ENCODE measurements around the gene SHBG. TPM values are rescaled to one million over a fixed set of nuclear protein-coding genes. Genes with fewer than 3 reads are reported as not detected.

SHBG gene
- total RNA-seq, 1 donor from 2014 or later, result not detected

DNA sequence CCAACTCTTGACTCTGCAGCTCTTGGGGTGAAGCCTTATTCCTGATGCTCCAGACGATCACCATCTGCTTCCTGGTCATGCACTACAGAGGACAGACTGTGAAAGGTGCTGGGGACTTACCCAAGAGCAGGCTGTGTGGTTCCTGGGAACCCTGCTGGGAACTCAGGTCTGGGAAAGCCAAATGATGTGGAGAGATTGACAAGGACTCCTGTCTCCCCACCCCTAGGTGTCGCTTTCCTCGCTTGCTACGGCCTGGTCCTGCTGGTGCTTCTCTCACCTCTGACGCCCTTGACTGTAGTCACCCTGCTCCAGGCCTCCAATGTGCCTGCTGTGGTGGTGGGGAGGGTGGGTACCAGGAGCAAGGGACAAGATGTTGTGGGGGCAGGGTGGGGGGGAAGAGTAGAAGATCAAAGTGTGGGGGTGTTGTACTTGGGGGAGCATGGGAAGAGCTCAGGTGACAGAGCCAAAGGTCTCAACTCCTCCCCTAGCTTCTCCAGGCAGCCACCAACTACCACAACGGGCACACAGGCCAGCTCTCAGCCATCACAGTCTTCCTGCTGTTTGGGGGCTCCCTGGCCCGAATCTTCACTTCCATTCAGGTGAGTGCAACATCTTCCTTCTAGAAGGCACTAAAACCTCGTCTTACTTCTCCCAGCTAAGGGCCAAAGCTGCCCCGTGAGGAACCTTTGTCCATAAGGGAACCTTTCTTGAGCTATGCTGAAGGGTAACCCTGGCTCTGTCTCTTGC, 43.1 kb upstream of the SHBG start:
- no peak for ATAC-seq
- Histone ChIP-seq H3K27me3 (ENCODE audit: low read depth) (no peaks in the 10 kb centered on the region), H3K27ac (no peak overlapping the region), H3K9me3 (no peaks in the 10 kb centered on the region), H3K36me3 (peaks cover 45% of the 10 kb centered on the region), H3K4me3 (no peak overlapping the region), H3K4me1 (peaks cover 48% of the 10 kb centered on the region)
- no peak for DNase-seq
- TF ChIP-seq, protein P1, sequence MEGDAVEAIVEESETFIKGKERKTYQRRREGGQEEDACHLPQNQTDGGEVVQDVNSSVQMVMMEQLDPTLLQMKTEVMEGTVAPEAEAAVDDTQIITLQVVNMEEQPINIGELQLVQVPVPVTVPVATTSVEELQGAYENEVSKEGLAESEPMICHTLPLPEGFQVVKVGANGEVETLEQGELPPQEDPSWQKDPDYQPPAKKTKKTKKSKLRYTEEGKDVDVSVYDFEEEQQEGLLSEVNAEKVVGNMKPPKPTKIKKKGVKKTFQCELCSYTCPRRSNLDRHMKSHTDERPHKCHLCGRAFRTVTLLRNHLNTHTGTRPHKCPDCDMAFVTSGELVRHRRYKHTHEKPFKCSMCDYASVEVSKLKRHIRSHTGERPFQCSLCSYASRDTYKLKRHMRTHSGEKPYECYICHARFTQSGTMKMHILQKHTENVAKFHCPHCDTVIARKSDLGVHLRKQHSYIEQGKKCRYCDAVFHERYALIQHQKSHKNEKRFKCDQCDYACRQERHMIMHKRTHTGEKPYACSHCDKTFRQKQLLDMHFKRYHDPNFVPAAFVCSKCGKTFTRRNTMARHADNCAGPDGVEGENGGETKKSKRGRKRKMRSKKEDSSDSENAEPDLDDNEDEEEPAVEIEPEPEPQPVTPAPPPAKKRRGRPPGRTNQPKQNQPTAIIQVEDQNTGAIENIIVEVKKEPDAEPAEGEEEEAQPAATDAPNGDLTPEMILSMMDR (IDR thresholded peaks at IDR 0.05), result no peak
- intact Hi-C loops (cut with DNase I), result no loop called here

DNA sequence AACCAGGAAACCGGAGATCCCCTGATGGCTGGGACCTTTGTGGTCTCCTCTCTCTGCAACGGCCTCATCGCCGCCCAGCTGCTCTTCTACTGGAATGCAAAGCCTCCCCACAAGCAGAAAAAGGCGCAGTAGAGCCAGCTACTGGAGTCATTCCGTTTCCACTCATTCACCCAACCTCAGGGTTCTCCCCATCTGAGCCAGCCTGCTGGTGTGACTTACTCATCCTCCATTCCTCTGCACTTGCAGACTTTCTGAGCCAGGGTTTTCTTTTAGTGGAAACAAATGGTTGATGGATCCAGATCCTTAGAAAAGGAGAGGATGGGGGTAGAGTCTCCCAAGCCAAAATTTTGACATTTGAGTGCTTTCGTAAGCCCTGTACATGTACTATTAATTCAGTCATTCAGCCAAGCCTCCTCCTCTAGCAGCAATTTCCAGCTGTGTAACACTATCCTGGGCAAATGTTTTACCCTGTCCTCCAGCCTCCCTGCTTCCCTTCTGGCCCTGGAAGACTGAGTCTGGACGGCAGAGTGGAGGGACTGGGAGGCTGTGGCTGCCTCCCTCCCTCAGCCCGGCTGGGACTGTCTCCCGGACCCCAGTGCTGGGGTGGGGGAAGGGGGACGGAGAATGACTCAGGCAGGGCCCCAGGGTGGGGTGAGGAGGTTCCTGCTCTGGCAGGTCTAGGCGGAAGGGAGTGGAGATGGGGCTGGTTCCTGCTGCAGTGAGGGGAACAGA, 42.3 kb upstream of the SHBG start:
- no peak for ATAC-seq
- Histone ChIP-seq H3K27me3 (ENCODE audit: low read depth) (no peaks in the 10 kb centered on the region), H3K27ac (no peak overlapping the region), H3K36me3 (peaks cover 53% of the 10 kb centered on the region), H3K4me3 (no peak overlapping the region), H3K9me3 (no peaks in the 10 kb centered on the region), H3K4me1 (peaks cover 41% of the 10 kb centered on the region)
- TF ChIP-seq, protein P1 (IDR thresholded peaks at IDR 0.05), result no peak
- no peak for DNase-seq
- intact Hi-C loops (cut with DNase I), result no loop called here

DNA sequence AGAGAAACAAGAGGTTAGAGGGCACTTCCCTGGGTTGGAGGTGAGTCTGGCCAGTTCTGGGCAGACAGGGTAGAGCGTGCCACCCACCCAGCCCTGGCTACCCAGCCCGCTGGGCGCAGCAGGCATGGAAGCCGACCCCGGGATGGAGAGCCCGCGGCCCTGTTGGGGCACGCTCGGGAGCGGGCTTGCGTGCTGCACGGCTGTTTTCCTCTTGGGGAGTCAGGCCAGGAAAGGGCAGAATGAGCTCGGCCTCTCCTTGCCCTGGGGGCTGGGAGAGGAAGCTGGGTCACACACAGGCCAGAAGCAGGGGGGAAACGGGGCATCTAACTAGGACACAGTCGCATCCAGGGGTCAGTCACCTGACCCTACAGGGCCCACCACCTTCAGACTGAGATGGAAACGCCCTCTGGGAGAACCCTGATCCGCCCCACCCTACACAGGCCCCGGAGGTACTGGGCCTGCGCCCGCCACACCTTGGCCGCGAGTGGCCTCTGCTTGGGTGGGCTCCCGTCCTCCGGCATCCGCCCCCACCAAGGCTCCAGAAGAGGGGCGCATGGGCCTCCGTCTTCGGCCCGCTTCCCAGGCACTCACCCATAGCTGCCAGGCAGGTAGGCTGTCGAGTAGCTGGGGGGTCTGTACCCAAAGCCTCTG, 41.3 kb upstream of the SHBG start:
- intact Hi-C loops (cut with DNase I), result no loop called here
- H3K36me3 ChIP-seq, result peaks cover 64% of the 10 kb centered on the region
- peak overlapping the region; percentile 49 for H3K27ac ChIP-seq

DNA sequence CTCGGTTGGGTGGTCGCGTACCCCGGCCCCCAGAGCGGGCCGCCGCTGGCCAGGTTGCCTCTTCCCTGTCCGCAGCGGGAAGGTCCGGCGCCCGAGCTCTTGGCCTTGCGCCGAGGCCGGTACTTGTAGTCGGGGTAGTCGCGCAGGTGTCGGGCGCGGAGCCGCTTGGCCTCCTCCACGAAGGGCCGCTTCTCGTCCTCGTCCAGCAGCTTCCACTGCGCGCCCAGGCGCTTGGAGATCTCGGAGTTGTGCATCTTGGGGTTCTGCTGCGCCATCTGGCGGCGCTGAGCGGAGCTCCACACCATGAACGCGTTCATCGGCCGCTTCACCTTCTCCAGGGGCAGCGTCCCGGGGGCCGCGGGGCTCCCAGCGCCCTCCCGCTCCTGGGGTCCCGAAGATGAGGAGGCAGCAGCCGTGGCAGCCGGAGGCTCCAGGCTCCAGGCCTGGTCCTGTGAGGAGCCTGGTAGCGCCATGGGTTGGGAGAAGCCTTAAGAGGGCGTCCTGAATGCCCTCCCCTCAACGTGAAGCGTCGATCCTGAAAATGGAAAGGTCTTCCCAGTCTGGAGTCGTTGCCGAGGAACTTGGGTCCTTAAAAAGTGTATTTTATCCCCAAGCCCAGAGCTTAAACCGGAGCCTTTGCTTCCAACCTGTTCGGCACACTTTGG, 40.6 kb upstream of the SHBG start:
- DNase-seq, result peak; percentile 90
- TF ChIP-seq, protein P1 (IDR thresholded peaks at IDR 0.05), result peak; percentile 85
- Histone ChIP-seq H3K27ac (peak overlapping the region; percentile 49), H3K4me1 (peaks cover 30% of the 10 kb centered on the region), H3K4me3 (peak overlapping the region; percentile 40), H3K36me3 (peaks cover 70% of the 10 kb centered on the region), H3K9me3 (no peaks in the 10 kb centered on the region), H3K27me3 (ENCODE audit: low read depth) (no peaks in the 10 kb centered on the region)
- intact Hi-C loops (cut with DNase I), result no loop called here
- peak; percentile 85 to 87 for ATAC-seq

More for the DNA sequence above, 41.3 kb upstream of the SHBG start:
- H3K4me1 ChIP-seq, result peaks cover 33% of the 10 kb centered on the region
- no peaks in the 10 kb centered on the region for H3K27me3 ChIP-seq (ENCODE audit: low read depth)
- ATAC-seq (no peak), DNase-seq (no peak)
- H3K4me3 ChIP-seq, result peak overlapping the region; percentile 40
- no peaks in the 10 kb centered on the region for H3K9me3 ChIP-seq
- TF ChIP-seq, protein P1 (IDR thresholded peaks at IDR 0.05), result no peak
